GM12891 (cell line): ENCODE measurements around the gene FLYWCH2.

ENCODE experiments used
- PAX5 ChIP-seq: IDR thresholded peaks from 2 replicates; pipeline ENCODE4 v1.6.1; 2011; ENCODE audit warnings: low read length, moderate library complexity, mild to moderate bottlenecking; ENCODE audit not compliant: insufficient read depth, severe bottlenecking
- POLR2A ChIP-seq: IDR thresholded peaks from 2 replicates; pipeline ENCODE4 v1.6.1; 2011; ENCODE audit warnings: low read depth, low read length, control low read depth
- POLR2AphosphoS5 ChIP-seq: IDR thresholded peaks from 2 replicates; pipeline ENCODE4 v1.6.1; 2011; ENCODE audit warnings: low read depth, low read length, control low read depth
- POU2F2 ChIP-seq: IDR thresholded peaks from 2 replicates; pipeline ENCODE4 v1.6.1; 2011; ENCODE audit warnings: low read depth, mild to moderate bottlenecking, control low read depth, low read length, moderate library complexity
- SPI1 ChIP-seq: IDR thresholded peaks from 2 replicates; pipeline ENCODE4 v1.6.1; 2011; ENCODE audit warnings: low read depth, low read length, control low read depth
- TAF1 ChIP-seq: IDR thresholded peaks from 2 replicates; pipeline ENCODE4 v1.6.1; 2011; ENCODE audit warnings: low read depth, low read length, control low read depth

- TF ChIP-seq POLR2A (no peak), TAF1 (no peak), POLR2AphosphoS5 (no peak), SPI1 (no peak), PAX5 (no peak), POU2F2 (no peak)
Measured at GRCh38 chr16:2859686-2860265, 23.2 kb upstream of the FLYWCH2 start.
